HCT116 (cell line): ENCODE measurements around the gene HEXD. TPM values are rescaled to one million over a fixed set of nuclear protein-coding genes. Genes with fewer than 3 reads are reported as not detected.
"Not testable (repeated sequence)": the region's sequence is repeated elsewhere in the genome, so short reads cannot be mapped to it uniquely, and the experiment has no call there.

Experiments
- ATAC-seq: fragments of 200-7000 bp; cut with Tn5 transposase; 2 replicates; pipeline ENCODE4 v1.9.1; 2020; ENCODE audit warnings: mild to moderate bottlenecking, moderate library complexity
- BruUV-seq: library from RNA; stranded (reverse); fragments of 400-500 nt; replicated peaks from 2 replicates; lab custom pipeline; 2021; lab: Mats Ljungman, UMichigan
- CTCF ChIA-PET: fragments of 300-600 bp; sonication (Branson Sonifier 250); formaldehyde crosslinking; loops from one replicate; lab custom pipeline; 2021; ENCODE audit warnings: antibody characterized with exemption; lab: Charles Lee
- POLR2A ChIA-PET: fragments of 300-600, 350-600 bp; sonication (Branson Sonifier 250); formaldehyde crosslinking; loops from one replicate; lab custom pipeline; 2021; ENCODE audit warnings: antibody characterized with exemption; lab: Charles Lee
- RAD21 ChIA-PET, 2 experiments: fragments of 300-600 bp; sonication (Branson Sonifier 250); formaldehyde crosslinking; loops; one replicate each; lab custom pipeline; 2023; ENCODE audit warnings: low total read pairs in 2 of 2; ENCODE audit not compliant: uncharacterized antibody in 2 of 2, unreplicated experiment in 2 of 2, low non-redundant PET in 1 of 2; lab: Charles Lee
- DNase-seq: peaks from one replicate; pipeline ENCODE4 v3.0.0-alpha.2; 2010; ENCODE audit warnings: low read depth, low spot score
- H2AFZ ChIP-seq: fragments of 200-600 bp; shearing (Covaris generic), sonication (generic); 2 replicates; pipeline ENCODE4 v1.6.1; 2017; ENCODE audit warnings: low read depth, mixed run types, mixed read lengths, antibody characterized with exemption, low read length; ENCODE audit not compliant: poor library complexity, severe bottlenecking
- H3K27ac ChIP-seq: 2 replicates; pipeline ENCODE4 v1.5.1; 2012; ENCODE audit warnings: low read depth, low read length
- H3K27me3 ChIP-seq: fragments of 200-600 bp; sonication (generic); 2 replicates; pipeline ENCODE4 v1.6.1; 2016; ENCODE audit warnings: mixed run types, low read length, mixed read lengths; ENCODE audit not compliant: insufficient read depth
- H3K36me3 ChIP-seq, 2 experiments: fragments of 200-500 bp in 1 of 2; fragments of 200-600 bp in 1 of 2; sonication (Bioruptor generic) in 1 of 2; sonication (generic) in 1 of 2; 2 replicates each; pipeline versions ENCODE4 v1.5.1 to v1.6.1; 2014 to 2016; ENCODE audit warnings: low read length in 2 of 2, inconsistent platforms in 1 of 2, mixed read lengths in 1 of 2, mixed run types in 1 of 2; ENCODE audit not compliant: insufficient read depth in 2 of 2, control insufficient read depth in 1 of 2
- H3K4me1 ChIP-seq, 2 experiments: fragments of 200-600 bp in 1 of 2; sonication (generic) in 1 of 2; 2 replicates each; pipeline versions ENCODE4 v1.5.1 to v1.6.1; 2012 to 2017; ENCODE audit warnings: low read length in 2 of 2, inconsistent platforms in 1 of 2, mild to moderate bottlenecking in 1 of 2, mixed read lengths in 1 of 2, mixed run types in 1 of 2, moderate library complexity in 1 of 2; ENCODE audit not compliant: insufficient read depth in 2 of 2, control insufficient read depth in 1 of 2
- H3K4me2 ChIP-seq: fragments of 200-600 bp; sonication (generic); 2 replicates; pipeline ENCODE4 v1.6.1; 2017; ENCODE audit warnings: mixed run types, low read length, mixed read lengths
- H3K4me3 ChIP-seq, 2 experiments: fragments of 200-600 bp in 1 of 2; sonication (generic) in 1 of 2; replicated peaks in 1 of 2; 2 replicates each; pipeline ENCODE4 v1.5.1; 2011 to 2016; ENCODE audit warnings: low read length in 2 of 2, control low read depth in 1 of 2, low read depth in 1 of 2, mild to moderate bottlenecking in 1 of 2, mixed read lengths in 1 of 2, mixed run types in 1 of 2
- H3K79me2 ChIP-seq: fragments of 200-600 bp; sonication (generic); 2 replicates; pipeline ENCODE4 v1.6.1; 2017; ENCODE audit warnings: mild to moderate bottlenecking, mixed run types, low read length, moderate library complexity, mixed read lengths; ENCODE audit not compliant: insufficient read depth
- H3K9ac ChIP-seq: fragments of 200-600 bp; sonication (generic); 2 replicates; pipeline ENCODE4 v1.6.1; 2016; ENCODE audit warnings: low read length, mixed read lengths
- H3K9me2 ChIP-seq: fragments of 200-600 bp; sonication (generic), shearing (Covaris generic); 2 replicates; pipeline ENCODE4 v1.6.1; 2017; ENCODE audit warnings: mixed run types, mild to moderate bottlenecking, moderate library complexity; ENCODE audit not compliant: insufficient read depth
- H3K9me3 ChIP-seq, 2 experiments: fragments of 200-500 bp in 1 of 2; fragments of 200-600 bp in 1 of 2; sonication (Bioruptor generic) in 1 of 2; sonication (generic) in 1 of 2; 2 replicates each; pipeline ENCODE4 v1.6.1; 2014 to 2017; ENCODE audit warnings: low read length in 2 of 2, mixed read lengths in 2 of 2, inconsistent platforms in 1 of 2, low read depth in 1 of 2, mild to moderate bottlenecking in 1 of 2, mixed run types in 1 of 2, moderate library complexity in 1 of 2; ENCODE audit not compliant: control insufficient read depth in 1 of 2, insufficient read depth in 1 of 2
- H4K20me1 ChIP-seq: fragments of 200-600 bp; sonication (generic), shearing (Covaris generic); 2 replicates; pipeline ENCODE4 v1.6.1; 2017; ENCODE audit warnings: mixed run types, mild to moderate bottlenecking, moderate library complexity; ENCODE audit not compliant: insufficient read depth
- EZH2phosphoT487 ChIP-seq: fragments of 200-600 bp; IDR thresholded peaks from 2 replicates; pipeline ENCODE4 v1.6.1; 2018; ENCODE audit warnings: antibody characterized with exemption, borderline replicate concordance
- SIN3A ChIP-seq: IDR thresholded peaks from 2 replicates; pipeline ENCODE4 v1.6.1; 2012; ENCODE audit warnings: low read depth
- SRF ChIP-seq: IDR thresholded peaks from 2 replicates; pipeline ENCODE4 v1.6.1; 2012; ENCODE audit warnings: low read depth
- ZNF274 ChIP-seq: fragments of 200-500 bp; sonication (Bioruptor generic); IDR thresholded peaks from 2 replicates; pipeline ENCODE4 v1.6.1; 2014; ENCODE audit warnings: mild to moderate bottlenecking, low read depth, low read length, inconsistent platforms
- intact Hi-C: fragments of 100-400 bp; cut with micrococcal nuclease; formaldehyde crosslinking; loops from 2 replicates; pipeline ENCODE4 v1.10.0; 2022
- total RNA-seq: library from RNA; stranded (reverse); gene quantifications from one replicate; pipeline ENCODE4 v1.2.1, GENCODE V29; 2021; ENCODE audit not compliant: unreplicated experiment
- TF ChIP-seq, protein P1 (sequence below): IDR thresholded peaks from 2 replicates; pipeline ENCODE4 v1.6.1; 2012; ENCODE audit warnings: low read depth

The HEXD gene
- total RNA-seq, 1 experiment from 2014 or later: 45.2 TPM

DNA sequence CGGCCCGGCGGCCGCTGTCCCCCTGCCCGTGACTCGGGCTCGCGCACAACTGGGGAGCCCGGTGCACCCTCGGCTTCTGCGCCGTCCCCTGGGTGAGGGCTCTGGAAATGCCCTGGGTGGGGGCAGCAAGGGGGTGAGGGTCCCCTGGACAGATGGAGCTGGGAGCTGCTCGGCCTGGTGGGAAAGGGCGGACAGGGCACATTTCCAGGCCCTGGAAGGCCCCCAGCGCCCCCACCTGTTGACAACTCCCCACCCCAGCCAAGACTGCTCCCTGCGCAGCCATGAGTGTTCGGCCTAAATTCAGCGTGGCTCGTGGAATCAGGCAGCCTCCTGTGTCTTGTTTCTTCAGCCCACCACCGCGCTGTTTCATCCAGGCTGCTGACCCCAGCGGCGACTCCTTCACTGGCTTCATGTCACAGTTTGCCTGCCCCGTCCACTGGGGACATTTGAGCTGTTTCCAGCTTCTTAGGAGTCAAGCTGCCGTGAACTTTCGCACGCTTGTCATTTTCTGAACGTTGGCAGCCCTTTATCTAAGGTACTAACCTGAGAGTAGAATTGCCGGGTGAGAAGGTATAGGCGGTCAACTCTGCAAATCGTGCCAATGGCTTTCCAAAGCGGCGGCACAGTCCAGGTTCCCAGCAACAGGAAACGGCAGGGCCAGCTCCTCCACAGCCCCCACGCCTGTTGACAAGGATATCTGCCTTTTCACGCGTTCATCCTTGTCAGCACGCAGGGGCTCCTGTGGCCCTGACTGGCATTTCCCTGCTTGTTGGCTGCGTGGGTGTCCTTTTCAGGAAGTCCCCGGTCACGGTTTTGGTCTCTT, 45.7 kb upstream of the HEXD start (continued):
- TF ChIP-seq, protein P1, sequence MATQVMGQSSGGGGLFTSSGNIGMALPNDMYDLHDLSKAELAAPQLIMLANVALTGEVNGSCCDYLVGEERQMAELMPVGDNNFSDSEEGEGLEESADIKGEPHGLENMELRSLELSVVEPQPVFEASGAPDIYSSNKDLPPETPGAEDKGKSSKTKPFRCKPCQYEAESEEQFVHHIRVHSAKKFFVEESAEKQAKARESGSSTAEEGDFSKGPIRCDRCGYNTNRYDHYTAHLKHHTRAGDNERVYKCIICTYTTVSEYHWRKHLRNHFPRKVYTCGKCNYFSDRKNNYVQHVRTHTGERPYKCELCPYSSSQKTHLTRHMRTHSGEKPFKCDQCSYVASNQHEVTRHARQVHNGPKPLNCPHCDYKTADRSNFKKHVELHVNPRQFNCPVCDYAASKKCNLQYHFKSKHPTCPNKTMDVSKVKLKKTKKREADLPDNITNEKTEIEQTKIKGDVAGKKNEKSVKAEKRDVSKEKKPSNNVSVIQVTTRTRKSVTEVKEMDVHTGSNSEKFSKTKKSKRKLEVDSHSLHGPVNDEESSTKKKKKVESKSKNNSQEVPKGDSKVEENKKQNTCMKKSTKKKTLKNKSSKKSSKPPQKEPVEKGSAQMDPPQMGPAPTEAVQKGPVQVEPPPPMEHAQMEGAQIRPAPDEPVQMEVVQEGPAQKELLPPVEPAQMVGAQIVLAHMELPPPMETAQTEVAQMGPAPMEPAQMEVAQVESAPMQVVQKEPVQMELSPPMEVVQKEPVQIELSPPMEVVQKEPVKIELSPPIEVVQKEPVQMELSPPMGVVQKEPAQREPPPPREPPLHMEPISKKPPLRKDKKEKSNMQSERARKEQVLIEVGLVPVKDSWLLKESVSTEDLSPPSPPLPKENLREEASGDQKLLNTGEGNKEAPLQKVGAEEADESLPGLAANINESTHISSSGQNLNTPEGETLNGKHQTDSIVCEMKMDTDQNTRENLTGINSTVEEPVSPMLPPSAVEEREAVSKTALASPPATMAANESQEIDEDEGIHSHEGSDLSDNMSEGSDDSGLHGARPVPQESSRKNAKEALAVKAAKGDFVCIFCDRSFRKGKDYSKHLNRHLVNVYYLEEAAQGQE: no peak
- TF ChIP-seq ZNF274 (no peak), EZH2phosphoT487 (no peak), SIN3A (no peak), SRF (no peak)

- H3K4me2 ChIP-seq, CTCF ChIA-PET, RAD21 ChIA-PET, H3K36me3 ChIP-seq, H3K4me1 ChIP-seq, POLR2A ChIA-PET, H3K9ac ChIP-seq, BruUV-seq, DNase-seq, H3K27me3 ChIP-seq, H4K20me1 ChIP-seq, intact Hi-C loops, H3K27ac ChIP-seq, H2AFZ ChIP-seq, ATAC-seq, H3K79me2 ChIP-seq, H3K9me3 ChIP-seq, H3K9me2 ChIP-seq, H3K4me3 ChIP-seq: not testable (repeated sequence)
Measured at GRCh38 chr17:82373072-82373452, 45.1 kb upstream of the HEXD start.
